Right atrium auricular region (tissue), 2 donors: Measurements from ENCODE around the gene SELENOO. TPM values are rescaled to one million over a fixed set of nuclear protein-coding genes. Genes with fewer than 3 reads are reported as not detected.
A peak's percentile ranks its signal among the peaks of the same experiment; 100 is the strongest.

Experiments
- DNase-seq: peaks from one replicate; pipeline ENCODE4 v3.0.0-alpha.2; 2019; ENCODE audit warnings: low spot score
- H3K27ac ChIP-seq, 2 donors: fragments of 200-600 bp; sonication (generic); 1 replicate in 1 of 2; 2 replicates in 1 of 2; pipeline ENCODE4 v1.5.1; 2016 to 2019
- H3K27me3 ChIP-seq, 2 donors: fragments of 200-600 bp; sonication (generic); one replicate each; pipeline versions ENCODE4 v1.5.1 to v1.6.0; 2017 to 2019
- H3K36me3 ChIP-seq: fragments of 200-600 bp; sonication (generic); one replicate; pipeline ENCODE4 v1.5.1; 2016
- H3K4me1 ChIP-seq, 2 donors: fragments of 200-600 bp; sonication (generic); one replicate each; pipeline versions ENCODE4 v1.5.1 to v1.6.0; 2017 to 2019
- H3K4me3 ChIP-seq, 2 donors: fragments of 200-600 bp; sonication (generic); 1 replicate in 1 of 2; 2 replicates in 1 of 2; pipeline ENCODE4 v1.5.1; 2017 to 2019; ENCODE audit warnings: mild to moderate bottlenecking in 1 of 2, moderate library complexity in 1 of 2
- H3K9me3 ChIP-seq, 2 donors: fragments of 200-600 bp; sonication (generic); one replicate each; pipeline ENCODE4 v1.5.1; 2019
- CTCF ChIP-seq, 2 donors: fragments of 200-600 bp; sonication (generic); IDR thresholded peaks; one replicate each; pipeline ENCODE4 v1.5.1; 2019; ENCODE audit warnings: antibody characterized with exemption in 2 of 2
- total RNA-seq, 2 donors: library from RNA; depleted of rRNA; stranded (reverse); fragments of >200 nt; gene quantifications; one replicate each; pipeline ENCODE4 v1.1.0, GENCODE V29; 2016

Gene SELENOO
- total RNA-seq, 2 donors from 2014 or later: 18.0 to 20.0 TPM

- H3K4me3 ChIP-seq: no peak overlapping the region
- H3K9me3 ChIP-seq: no peaks in the 10 kb centered on the region
- no peaks in the 10 kb centered on the region for H3K4me1 ChIP-seq
- TF ChIP-seq CTCF (IDR thresholded peaks at IDR 0.05): no peak
- H3K36me3 ChIP-seq: peaks cover 34% of the 10 kb centered on the region
- no peak for DNase-seq
- H3K27me3 ChIP-seq: no peaks in the 10 kb centered on the region
- H3K27ac ChIP-seq: no peak overlapping the region
Observed at GRCh38 chr22:50232481-50233151, 31.8 kb downstream of the SELENOO start.

- Histone ChIP-seq H3K27ac (no peak overlapping the region), H3K4me3 (no peak overlapping the region), H3K9me3 (no peaks in the 10 kb centered on the region), H3K27me3 (no peaks in the 10 kb centered on the region), H3K36me3 (peaks cover 31% of the 10 kb centered on the region), H3K4me1 (no peaks in the 10 kb centered on the region)
- DNase-seq: no peak
- TF ChIP-seq CTCF (IDR thresholded peaks at IDR 0.05): no peak
Observed at GRCh38 chr22:50233223-50233622, 32.4 kb downstream of the SELENOO start.

GRCh38 chr22:50236731-50237409 is 36.1 kb downstream of the SELENOO start:
- H3K4me3 ChIP-seq: no peak overlapping the region
- peaks cover 0 to 13% of the 10 kb centered on the region in 2 donors for H3K4me1 ChIP-seq
- DNase-seq: no peak
- no peak for TF ChIP-seq CTCF (IDR thresholded peaks at IDR 0.05)
- peaks cover 35% of the 10 kb centered on the region for H3K36me3 ChIP-seq
- H3K9me3 ChIP-seq: no peaks in the 10 kb centered on the region
- no peaks in the 10 kb centered on the region for H3K27me3 ChIP-seq
- no peak overlapping the region for H3K27ac ChIP-seq

GRCh38 chr22:50238755-50239154 is 37.9 kb downstream of the SELENOO start:
- DNase-seq: no peak
- no peak for TF ChIP-seq CTCF (IDR thresholded peaks at IDR 0.05)

GRCh38 chr22:50242406-50242949 is 41.7 kb downstream of the SELENOO start:
- no peak for TF ChIP-seq CTCF (IDR thresholded peaks at IDR 0.05)
- Histone ChIP-seq H3K9me3 (no peaks in the 10 kb centered on the region), H3K27me3 (no peaks in the 10 kb centered on the region), H3K27ac (no peak overlapping the region), H3K4me3 (peak overlapping the region; percentile 6 to 96), H3K4me1 (peaks cover 0 to 50% of the 10 kb centered on the region in 2 donors), H3K36me3 (peaks cover 16% of the 10 kb centered on the region)
- no peak for DNase-seq

More at GRCh38 chr22:50238755-50239154, 37.9 kb downstream of the SELENOO start:
- H3K4me3 ChIP-seq: no peak overlapping the region
- H3K36me3 ChIP-seq: peaks cover 26% of the 10 kb centered on the region
- H3K27me3 ChIP-seq: no peaks in the 10 kb centered on the region
- peaks cover 0 to 32% of the 10 kb centered on the region in 2 donors for H3K4me1 ChIP-seq
- no peak overlapping the region for H3K27ac ChIP-seq
- H3K9me3 ChIP-seq: no peaks in the 10 kb centered on the region
